GM06990 (cell line): Measurements from ENCODE around the gene NEK7.

Experiments used
- DNase-seq: peaks from one replicate; pipeline ENCODE4 v3.0.0-alpha.2; 2011; ENCODE audit not compliant: insufficient read length; ENCODE audit errors: extremely low read depth
- H3K27me3 ChIP-seq: replicated peaks from 2 replicates; pipeline ENCODE4 v1.6.0; 2011; ENCODE audit warnings: low read length; ENCODE audit not compliant: control insufficient read depth, insufficient read depth
- H3K36me3 ChIP-seq: 2 replicates; pipeline ENCODE4 v1.5.1; 2011; ENCODE audit warnings: low read length; ENCODE audit not compliant: control insufficient read depth, insufficient read depth
- H3K4me3 ChIP-seq: replicated peaks from 2 replicates; pipeline ENCODE4 v1.5.1; 2011; ENCODE audit warnings: low read depth, mild to moderate bottlenecking, control low read depth, low read length
- CTCF ChIP-seq: IDR thresholded peaks from 2 replicates; pipeline ENCODE4 v1.5.1; 2011; ENCODE audit warnings: low read length, control low read depth, mild to moderate bottlenecking, inconsistent platforms; ENCODE audit not compliant: insufficient read depth, poor library complexity, severe bottlenecking

The NEK7 gene

GRCh38 chr1:198168227-198168626 lies 11.4 kb downstream of the NEK7 start:
- Histone ChIP-seq H3K27me3 (no peaks in the 10 kb centered on the region), H3K36me3 (no peaks in the 10 kb centered on the region), H3K4me3 (no peak overlapping the region; the same call in 1 of the 2 replicates)
- TF ChIP-seq CTCF: no peak
- no peak for DNase-seq

GRCh38 chr1:198169672-198170071 lies 12.9 kb downstream of the NEK7 start:
- Histone ChIP-seq H3K36me3 (no peaks in the 10 kb centered on the region), H3K4me3 (no peak overlapping the region), H3K27me3 (no peaks in the 10 kb centered on the region)
- no peak for DNase-seq
- TF ChIP-seq CTCF: no peak

- H3K4me3 ChIP-seq: no peak overlapping the region
- no peak for DNase-seq
These were observed 15.1 kb downstream of the NEK7 start for GRCh38 chr1:198171667-198172540.

DNA sequence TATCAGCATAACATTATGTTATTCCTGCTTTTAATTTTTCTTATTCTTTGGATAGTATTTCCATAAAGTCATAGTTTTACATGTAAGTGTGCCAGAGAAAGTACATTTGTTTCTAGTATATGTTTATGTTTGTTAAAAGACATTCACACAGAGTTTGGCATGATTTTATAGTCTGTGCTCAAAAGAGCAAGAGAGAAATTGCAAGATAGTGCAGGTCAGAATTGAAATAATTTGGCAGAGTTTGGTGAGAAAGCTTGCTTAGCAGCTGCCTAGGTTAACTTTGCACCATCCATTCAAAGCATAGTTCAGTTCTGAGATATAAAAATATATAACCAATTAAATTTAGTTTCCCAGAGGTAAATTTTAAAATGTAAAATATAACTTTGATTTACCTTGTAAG lies 17.0 kb downstream of the NEK7 start:
- Histone ChIP-seq H3K27me3 (no peaks in the 10 kb centered on the region), H3K36me3 (no peaks in the 10 kb centered on the region), H3K4me3 (no peak overlapping the region)
- no peak for TF ChIP-seq CTCF
- no peak for DNase-seq

More at GRCh38 chr1:198171667-198172540, 15.1 kb downstream of the NEK7 start:
- TF ChIP-seq CTCF: no peak
- H3K36me3 ChIP-seq: no peaks in the 10 kb centered on the region
- no peaks in the 10 kb centered on the region for H3K27me3 ChIP-seq

DNA sequence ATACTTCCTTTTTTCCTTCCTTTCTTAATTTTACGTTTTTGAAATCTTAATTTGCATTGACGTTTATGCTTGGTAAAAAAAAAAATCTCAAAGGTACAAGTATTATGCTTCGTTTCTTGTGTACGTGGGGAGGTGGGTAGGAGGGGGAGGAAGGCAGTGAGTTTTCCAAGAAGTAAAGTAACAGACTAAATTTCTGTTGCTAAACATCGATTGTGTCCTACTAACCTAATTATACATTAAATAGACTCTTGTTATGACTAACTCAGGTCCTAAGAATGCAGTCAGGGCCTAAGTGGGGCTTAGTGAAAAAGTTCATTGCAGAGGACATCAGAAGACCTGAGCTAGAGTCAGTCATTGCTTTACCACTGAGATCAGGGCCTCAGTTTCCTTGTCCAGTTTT lies 17.5 kb downstream of the NEK7 start:
- Histone ChIP-seq H3K36me3 (no peaks in the 10 kb centered on the region), H3K4me3 (no peak overlapping the region), H3K27me3 (no peaks in the 10 kb centered on the region)
- no peak for TF ChIP-seq CTCF
- DNase-seq: peak; percentile 34
